HG02588 (cell line): Measurements from ENCODE around the gene HERC3.

ENCODE experiments used
- ATAC-seq: cut with Tn5 transposase; IDR thresholded peaks from one replicate; pipeline ENCODE4 v1.9.1; 2021; ENCODE audit warnings: mild to moderate bottlenecking, moderate library complexity; ENCODE audit not compliant: unreplicated experiment

The HERC3 gene

DNA sequence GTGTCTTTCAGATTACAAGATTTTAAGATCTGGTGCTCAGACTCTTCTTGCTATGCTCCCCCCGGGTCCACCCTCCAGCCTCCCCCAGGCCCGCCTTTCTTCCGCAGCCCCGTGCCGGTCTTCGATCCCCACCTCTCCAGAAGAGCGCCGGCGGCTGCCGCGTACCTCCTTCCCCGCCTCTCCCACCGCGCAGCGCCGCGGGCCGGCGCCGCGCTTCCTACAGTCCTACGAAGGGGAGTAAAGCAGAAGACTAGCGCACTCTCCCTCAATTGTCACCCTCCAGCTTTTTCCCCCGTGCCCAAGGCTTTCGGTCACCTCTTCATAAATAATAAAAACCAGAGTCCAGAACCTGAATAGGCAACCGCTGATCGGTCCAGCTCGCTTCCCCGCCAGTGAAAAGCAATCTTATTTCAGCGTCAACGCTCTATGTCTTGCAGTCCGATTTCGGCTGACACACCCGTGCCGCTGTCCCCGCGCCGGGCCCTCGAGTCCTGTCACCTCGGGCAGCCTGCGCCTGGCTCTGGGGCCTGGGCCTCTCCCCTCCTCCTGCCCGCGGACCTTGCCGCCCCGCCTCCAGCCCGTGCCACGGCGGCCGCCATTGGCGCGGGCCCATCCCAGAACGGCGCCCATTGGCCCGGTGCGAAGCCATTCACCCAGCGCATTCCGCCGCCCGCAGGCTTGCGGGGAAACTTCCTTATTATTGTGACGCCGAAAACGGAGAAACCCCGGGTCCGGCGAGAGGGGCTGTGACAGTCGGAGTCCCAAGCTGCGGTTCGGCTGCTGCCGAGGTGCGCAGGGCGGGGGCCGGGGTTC, at the start of gene HERC3:
HERC3 (plus strand) TSS at position 694 of the 813 bp plus-strand sequence. CDS start 13,344 bp downstream, outside the sequence.
- ATAC-seq, result peak; percentile 98

DNA sequence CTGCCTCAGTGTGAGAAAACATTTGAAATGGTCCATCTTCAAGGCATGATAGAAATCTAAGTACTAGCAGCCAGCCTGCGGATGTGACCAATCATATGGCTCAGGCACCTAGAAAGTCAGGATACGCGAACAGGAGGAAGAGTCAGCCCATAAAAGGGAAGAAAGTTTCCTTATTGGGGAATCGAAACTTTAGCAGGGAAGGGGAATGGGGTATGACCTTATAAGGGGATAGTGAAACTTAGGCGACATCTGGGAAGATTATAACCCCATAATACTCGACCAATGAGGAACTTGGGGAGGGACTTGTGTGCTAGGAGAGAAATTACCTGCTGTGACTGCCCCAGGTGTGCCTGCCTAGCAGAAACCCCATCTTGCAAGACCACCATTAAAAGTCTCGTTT, 42.5 kb upstream of the HERC3 start:
- ATAC-seq, result no peak

GRCh38 chr4:88567591-88567990, 24.7 kb upstream of the HERC3 start:
- ATAC-seq, result no peak

GRCh38 chr4:88570001-88570400, 22.3 kb upstream of the HERC3 start:
- ATAC-seq, result no peak

GRCh38 chr4:88573276-88573980, 18.9 kb upstream of the HERC3 start:
- no peak for ATAC-seq

GRCh38 chr4:88573995-88574394, 18.3 kb upstream of the HERC3 start:
- no peak for ATAC-seq

DNA sequence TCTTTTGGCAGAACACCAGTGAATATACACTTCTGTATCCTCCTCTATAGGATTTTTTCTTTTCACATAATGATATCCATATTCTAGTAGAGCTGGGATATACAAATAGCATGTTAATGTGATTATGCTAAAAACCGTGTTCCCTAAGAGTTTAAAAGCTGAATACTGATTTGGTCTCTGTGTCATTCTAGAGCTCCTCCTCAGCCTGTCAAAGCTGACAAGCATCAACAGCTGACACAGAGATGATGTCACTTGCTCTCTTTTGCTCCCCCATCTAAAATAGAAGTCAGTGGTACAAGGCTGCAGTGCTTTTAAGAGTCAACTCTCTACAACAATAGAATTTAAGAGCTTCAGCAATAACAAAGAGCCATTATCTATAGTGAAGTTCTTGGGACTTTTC, 17.1 kb upstream of the HERC3 start:
- no peak for ATAC-seq

- no peak for ATAC-seq
Observed at GRCh38 chr4:88582493-88582892, 9.8 kb upstream of the HERC3 start.

DNA sequence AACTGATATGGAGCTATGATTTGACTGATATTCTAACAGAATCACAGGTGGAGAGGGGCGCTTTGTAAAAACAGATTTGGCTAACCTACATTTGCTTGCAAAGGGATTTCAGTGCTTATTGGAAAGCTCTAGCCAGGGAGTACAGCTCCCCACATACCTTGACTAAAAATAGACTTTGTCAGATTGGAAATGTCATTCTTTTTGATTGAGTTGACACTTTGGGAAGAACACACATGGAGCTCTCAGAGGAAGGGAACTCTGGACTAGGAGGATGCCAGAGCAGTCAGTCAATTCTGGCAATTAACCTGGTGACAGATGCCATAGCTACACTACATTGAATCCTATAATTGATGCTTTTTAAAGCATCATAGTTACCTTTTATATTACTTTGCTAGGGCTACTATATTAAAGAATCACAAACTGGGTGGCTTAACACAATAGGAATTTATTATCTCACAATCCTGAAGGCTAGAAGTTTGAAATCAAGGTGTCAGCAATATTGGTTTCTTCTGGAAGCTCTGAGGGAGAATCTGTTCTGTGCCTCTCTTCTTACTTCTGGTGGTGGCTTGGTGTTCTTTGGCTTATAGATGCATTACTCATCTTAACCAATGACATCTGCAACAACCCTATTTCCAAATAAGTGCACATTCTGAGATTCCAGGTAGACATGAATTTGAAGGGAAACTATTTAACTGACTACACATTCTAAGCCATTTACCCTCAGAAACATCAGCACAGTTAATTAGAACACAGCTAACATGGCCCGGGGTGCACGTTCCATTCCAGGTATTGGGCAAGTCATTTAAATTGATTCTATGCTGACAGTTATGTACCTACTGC, 8.4 kb upstream of the HERC3 start:
- no peak for ATAC-seq

DNA sequence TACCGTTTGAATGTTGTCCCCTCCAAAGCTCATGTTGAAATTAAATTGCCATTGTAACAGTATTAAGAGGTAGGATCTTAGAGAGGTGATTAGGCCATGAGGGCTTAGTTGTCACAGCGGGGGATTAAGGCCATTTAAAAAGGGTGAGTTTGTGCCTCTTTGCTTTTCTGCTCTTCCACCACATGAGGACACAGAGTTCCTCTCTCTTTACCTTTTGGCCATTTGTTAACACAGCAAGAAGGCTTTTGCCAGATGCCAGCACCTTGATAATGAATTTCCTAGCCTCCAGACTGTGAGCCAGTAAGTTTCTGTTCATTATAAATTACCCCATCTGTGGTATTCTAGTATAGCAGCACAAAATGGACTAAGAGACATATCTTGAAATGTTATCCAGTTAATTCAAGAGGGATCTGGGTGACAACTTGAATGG, 7.8 kb upstream of the HERC3 start:
- no peak for ATAC-seq

DNA sequence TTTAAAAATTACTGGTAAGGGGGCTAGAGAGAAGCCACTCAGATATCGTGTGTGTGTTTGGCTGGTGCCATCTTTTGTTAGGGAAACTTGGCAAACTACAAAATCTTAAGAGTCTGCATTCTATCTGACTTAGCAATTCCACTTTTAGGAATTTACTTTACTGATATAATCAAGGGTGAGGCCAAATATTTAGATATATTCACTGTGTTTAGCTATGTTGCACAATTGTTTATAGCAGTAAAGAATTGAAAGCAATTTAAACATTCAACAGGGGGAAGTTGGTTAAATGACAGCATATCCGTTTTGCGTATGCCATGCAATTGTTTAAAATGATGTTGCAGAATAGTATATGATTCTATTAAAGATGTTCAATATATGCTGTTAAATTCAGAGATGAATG, 6.4 kb upstream of the HERC3 start:
- no peak for ATAC-seq

DNA sequence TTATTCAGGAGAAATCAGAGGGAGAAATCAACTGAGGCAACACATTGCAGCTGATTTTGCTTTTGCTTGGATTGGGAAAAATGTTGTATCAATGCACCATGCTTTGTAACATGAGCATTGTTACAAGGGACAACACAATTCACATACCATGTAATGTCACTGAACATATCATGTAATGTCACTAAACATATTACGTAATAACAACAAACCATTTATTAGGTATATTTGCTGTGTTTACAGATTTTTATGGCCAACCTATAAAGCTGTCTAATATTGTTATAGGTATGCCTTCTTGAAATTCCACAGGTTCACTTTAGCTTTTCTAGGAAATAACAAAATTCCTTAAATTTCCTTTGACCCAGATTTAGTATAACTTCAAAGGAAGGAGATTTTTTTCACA, 5.0 kb upstream of the HERC3 start:
- no peak for ATAC-seq

DNA sequence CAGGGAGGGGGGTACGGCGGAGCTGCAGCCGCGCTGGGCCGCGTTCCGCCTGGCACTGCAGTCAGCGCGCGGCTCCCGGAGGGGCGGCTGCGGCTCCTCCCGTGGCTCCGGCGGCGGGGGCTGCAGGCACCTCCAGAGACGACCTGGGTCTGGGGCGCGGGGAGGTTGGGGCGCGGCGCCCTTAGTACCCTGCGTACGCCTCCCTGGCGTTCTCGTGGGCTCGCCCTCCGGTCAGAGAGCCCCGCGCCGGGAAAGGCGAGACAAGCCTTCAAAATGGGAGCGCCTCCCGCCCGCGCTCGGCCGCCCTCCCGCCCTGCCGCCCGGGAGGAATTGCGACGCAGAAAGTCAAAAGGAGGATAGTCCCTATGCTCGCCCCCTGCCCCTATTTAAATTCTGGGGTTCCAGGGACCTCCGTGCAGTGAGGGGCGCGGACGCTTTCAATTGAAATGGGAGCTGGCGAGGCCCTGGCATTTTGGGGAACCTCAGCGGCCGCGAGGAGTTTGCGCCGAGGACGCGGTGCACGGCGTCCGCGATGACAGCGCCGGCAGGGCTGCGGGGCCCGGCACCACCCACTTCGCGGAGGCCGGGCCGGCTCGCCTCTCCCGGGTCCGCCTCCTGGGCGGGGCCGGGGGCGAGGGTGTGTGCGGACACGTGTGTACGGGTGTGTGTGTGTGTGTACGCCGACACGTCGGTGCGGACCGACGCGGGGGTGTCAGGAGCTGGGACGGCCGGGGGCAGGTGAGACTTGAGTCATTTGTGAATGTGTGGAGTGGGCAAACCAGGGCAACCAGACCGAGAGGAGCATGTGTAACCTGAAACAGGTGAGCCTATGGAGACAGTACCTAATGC, 544 bp downstream of the HERC3 start:
- peak; percentile 77 for ATAC-seq

DNA sequence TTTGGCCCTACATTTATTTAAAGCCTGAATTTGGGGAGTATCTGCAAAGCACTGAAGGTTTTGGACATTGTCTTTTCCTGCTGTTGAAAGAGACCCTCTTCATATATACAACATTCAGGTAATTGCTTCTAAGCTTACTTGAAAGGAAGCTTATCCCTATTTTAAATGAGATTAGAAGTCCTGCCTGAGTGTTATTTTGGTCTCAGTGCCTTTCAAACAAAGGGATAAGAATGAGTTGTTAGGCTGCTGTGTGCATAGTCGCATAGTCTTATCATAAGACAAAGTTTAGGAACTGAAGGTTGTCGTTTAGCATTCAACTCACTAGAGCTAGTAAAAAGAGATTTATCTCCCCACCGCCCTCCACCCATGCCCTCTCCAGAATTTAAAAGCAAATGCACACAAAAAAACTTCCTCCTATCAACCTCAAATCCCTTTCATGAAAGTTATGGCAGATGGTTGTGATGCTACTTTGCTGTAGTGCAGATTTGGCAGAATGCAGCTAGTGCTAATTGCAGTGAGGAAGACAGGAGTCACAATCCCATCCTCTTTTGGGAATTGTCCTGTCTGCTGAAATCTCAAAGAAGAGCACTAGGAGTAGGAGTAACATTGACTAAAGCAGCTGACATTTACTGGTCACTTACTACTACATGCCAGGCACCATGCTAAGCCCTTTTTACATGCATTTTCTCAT, 5.8 kb downstream of the HERC3 start:
- ATAC-seq, result no peak

GRCh38 chr4:88599298-88599697, 7.0 kb downstream of the HERC3 start:
- no peak for ATAC-seq

DNA sequence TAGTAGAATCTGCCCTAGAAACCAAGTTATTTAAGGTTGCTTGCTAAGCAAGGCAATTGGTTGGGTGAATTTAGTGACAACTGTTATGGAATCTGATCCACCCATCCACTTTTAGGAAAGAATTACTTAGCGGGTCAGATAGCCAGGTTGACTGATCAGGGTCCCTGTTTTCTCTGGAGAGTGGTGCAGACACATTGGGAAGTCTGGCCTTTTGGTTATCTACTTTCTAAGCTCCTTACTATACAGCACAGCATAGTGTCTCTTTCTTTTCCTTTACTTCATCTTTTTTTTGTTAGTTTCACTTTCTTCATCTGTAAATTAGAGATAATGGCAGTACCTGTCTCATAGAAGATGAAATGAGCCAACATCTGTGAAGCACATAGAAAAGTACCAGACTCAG, 7.4 kb downstream of the HERC3 start:
- no peak for ATAC-seq

GRCh38 chr4:88600176-88600838, 8.0 kb downstream of the HERC3 start:
- no peak for ATAC-seq

- ATAC-seq, result no peak
Observed at GRCh38 chr4:88604978-88605678, 12.8 kb downstream of the HERC3 start.

DNA sequence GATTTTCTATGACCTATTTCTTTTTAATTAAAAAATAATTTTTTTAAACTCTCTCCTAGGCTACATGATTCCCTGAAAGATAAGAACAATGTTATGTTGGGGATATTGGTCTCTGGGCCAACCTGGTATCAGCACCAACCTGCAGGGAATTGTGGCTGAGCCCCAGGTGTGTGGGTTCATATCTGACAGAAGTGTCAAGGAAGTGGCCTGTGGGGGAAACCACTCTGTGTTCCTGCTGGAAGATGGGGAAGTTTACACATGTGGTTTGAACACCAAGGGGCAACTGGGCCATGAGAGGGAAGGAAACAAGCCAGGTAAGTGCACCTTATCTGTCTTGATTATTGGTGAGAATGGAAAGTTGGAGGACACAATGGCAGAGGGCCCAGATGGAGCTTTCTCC, 13.5 kb downstream of the HERC3 start:
- no peak for ATAC-seq
